GM19239 (cell line): ENCODE measurements around the gene BAD.
A peak's percentile ranks its signal among the peaks of the same experiment; 100 is the strongest.

Experiments
- DNase-seq: peaks from one replicate; pipeline ENCODE4 v3.0.0; 2011; ENCODE audit warnings: low spot score; ENCODE audit not compliant: insufficient read length
- FAIRE-seq: peaks from 2 replicates; lab custom pipeline; 2011; peaks lifted over from hg19 to GRCh38; lab: Jason Lieb, UNC

The BAD gene

GRCh38 chr11:64261556-64262080 lies 22.8 kb downstream of the BAD start:
- no peak for FAIRE-seq
- DNase-seq, result no peak

GRCh38 chr11:64260147-64260708 lies 24.2 kb downstream of the BAD start:
- no peak for FAIRE-seq
- no peak for DNase-seq

GRCh38 chr11:64259533-64260067 lies 24.9 kb downstream of the BAD start:
- DNase-seq, result no peak
- FAIRE-seq, result no peak

- FAIRE-seq (no peak), DNase-seq (no peak)
Observed at GRCh38 chr11:64258946-64259532, 25.4 kb downstream of the BAD start.

- FAIRE-seq, result no peak
Observed at GRCh38 chr11:64258356-64258755, 26.1 kb downstream of the BAD start.

GRCh38 chr11:64256300-64256699 lies 28.2 kb downstream of the BAD start:
- FAIRE-seq (no peak), DNase-seq (no peak)

More at GRCh38 chr11:64258356-64258755, 26.1 kb downstream of the BAD start:
- no peak for DNase-seq

GRCh38 chr11:64255135-64256128 lies 29.0 kb downstream of the BAD start:
- DNase-seq (no peak), FAIRE-seq (no peak)

GRCh38 chr11:64254326-64254725 lies 30.1 kb downstream of the BAD start:
- FAIRE-seq (no peak), DNase-seq (no peak)

- DNase-seq (no peak), FAIRE-seq (no peak)
Observed at GRCh38 chr11:64253481-64253880, 31.0 kb downstream of the BAD start.

GRCh38 chr11:64253043-64253442 lies 31.4 kb downstream of the BAD start:
- no peak for DNase-seq
- no peak for FAIRE-seq

- DNase-seq (peak; percentile 63), FAIRE-seq (no peak)
Observed at GRCh38 chr11:64252003-64252872, 32.2 kb downstream of the BAD start.

GRCh38 chr11:64251753-64252002 lies 32.8 kb downstream of the BAD start:
- no peak for DNase-seq
- no peak for FAIRE-seq

GRCh38 chr11:64251016-64251752 lies 33.3 kb downstream of the BAD start, which contains the start of gene PLCB3:
Gene PLCB3 (plus strand): TSS chr11:64251530. CDS start chr11:64251650, 120 bp downstream.
- FAIRE-seq (no peak), DNase-seq (peak; percentile 91)

GRCh38 chr11:64250415-64251015 lies 34.0 kb downstream of the BAD start:
- FAIRE-seq (no peak), DNase-seq (no peak)

GRCh38 chr11:64249563-64250414 lies 34.7 kb downstream of the BAD start:
- no peak for FAIRE-seq
- DNase-seq, result no peak

- FAIRE-seq (no peak), DNase-seq (no peak)
Observed at GRCh38 chr11:64249038-64249437, 35.4 kb downstream of the BAD start.

- DNase-seq (no peak), FAIRE-seq (no peak)
Observed at GRCh38 chr11:64248578-64248977, 35.9 kb downstream of the BAD start.
